CD4-positive, alpha-beta T cell treated with Interleukin-10 for 1 hour (primary cell): Measurements from ENCODE around the gene CDADC1.

ENCODE experiments used
- DNase-seq: peaks from one replicate; pipeline ENCODE4 v3.0.0-alpha.2; 2020

The CDADC1 gene

DNA sequence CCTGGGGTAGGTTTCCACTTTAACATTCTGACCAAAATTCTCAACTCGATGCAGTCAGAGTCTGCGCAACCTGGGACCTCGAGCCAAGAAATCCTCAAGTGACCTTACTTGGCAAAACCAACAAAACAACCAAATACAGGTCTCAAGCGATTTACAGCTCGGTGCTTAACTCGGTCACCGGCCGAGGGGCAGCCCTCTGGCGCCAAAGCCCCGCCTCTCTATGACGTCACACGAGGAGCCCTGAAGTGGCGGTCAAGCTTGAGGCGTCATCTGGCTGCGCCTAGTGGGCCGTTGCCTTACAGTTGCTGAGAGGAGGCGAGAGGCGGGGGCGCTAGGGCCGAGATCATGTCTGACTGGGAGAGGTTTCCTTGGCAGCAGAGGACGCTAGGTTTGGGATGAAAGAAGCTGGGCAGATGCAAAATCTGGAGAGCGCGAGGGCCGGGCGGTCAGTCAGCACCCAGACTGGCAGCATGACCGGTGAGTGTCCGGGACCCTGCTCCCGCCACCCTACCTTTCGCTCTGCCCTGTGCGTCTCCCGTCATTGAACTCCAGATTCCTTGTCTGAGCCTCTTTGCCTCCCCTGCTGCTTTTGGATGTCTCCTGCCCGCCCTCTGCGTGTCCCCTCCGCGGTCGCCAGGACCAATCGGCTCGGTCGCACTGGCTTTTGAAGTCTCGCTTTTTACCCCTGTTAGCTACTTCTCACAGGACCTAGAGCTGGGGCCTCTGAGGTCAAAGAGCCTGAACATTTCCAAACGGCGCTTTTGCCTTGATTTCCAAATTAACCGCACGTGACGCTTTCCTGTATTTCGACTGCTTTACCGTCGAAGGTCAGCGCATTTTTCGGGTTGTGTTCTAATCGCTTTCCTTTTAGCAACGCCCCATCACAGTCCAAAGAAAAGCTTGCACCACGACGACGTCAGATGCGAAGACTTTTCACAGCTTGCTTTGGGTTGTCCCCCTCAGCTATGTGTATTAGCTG is at the start of gene CDADC1:
CDADC1 (plus strand) TSS at position 283 of the 979 bp plus-strand sequence; CDS start at position 396, 113 bp downstream.
- peak; percentile 94 for DNase-seq

DNA sequence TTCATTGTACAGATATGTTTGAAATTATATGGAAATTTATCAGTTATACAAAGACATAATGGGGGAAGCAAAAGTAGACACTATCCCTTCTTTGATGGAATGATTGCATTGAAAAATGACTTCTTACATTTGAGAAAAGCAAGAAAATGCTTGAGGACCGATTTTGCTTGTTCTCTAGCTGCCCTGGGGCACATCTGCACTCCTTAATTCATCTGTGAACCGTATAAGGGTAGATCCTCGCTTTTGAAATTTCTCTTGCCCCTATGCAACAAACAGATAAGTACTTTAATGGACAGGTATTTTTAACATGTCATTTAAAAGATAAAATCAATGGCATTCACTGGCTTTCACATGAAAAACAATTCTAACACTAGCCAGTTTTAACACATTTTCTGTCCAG is 41.1 kb upstream of the CDADC1 start:
- DNase-seq, result no peak

DNA sequence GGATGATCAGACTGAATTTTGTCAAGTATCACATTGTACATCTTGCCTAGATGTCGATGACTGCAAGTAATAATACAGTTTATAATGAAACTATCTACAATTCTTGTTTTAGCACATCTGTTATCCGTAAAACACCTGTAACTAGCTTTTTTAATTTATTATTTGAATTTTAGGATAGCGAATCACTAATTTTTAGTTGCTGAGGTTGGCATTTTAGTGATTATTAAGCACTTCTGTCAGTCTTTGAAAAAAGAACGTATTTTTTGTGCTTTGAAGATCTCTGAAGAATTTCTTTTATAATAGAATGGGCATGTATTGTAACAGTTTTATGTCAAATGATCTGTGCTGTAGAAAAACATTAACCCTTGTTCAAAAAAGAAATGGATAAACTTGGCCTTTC is 39.1 kb upstream of the CDADC1 start:
- DNase-seq, result no peak

DNA sequence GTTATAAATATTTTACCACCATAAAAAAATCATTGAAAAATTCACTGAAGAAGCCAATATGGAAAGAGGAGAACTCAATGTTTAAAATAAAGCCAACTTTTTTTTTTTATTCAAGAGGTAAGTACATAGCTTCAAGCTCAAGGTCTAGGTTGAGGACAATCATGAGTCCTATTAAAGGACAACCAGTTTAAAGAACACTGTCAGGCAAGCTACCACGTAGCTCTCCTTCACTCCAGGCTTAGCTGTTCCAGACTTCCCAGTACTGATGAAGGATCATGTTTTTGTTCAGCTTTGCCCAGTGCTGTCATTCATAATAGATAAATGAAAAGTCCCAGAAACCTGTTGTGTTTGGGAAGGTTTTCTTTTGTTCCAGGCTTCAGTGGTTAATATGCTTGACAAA is 37.6 kb upstream of the CDADC1 start:
- no peak for DNase-seq

DNA sequence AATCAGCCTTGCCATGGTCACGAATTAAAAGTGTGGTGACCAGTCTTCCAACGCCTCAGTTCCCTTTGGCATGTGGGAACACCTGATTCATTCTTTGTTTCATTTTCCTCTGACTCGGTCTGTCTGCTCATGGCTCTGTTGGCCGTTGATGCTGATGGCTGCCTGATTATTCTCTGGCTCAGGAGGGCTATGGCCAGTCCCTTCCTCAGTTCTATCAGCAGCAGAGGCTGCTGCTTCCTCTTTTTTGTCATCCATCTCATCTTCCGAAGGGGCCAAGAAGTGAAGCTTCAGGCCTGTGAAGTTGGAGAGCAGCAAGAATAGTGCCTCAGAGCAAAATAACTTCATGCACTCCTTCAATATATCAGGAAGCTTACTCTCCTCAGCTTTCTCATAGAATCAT is 37.1 kb upstream of the CDADC1 start:
- no peak for DNase-seq

DNA sequence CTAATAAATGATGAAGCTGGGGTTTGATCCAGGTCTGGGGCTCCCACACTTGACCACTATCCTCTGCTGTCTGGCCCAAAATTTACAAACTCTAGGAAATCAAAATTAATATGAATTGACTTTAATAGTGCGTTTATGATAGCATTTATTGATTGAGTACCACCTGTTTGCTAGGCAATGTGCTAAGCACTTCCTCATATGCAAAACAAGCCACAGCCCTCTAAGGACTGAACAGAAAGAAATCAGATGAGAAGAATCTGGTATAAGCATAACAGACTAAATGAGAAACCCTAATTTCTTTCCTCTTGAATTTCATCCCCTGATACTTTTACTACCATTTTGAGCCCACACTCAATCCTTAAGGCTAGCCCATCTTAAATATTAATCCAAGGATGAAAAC is 34.2 kb upstream of the CDADC1 start:
- DNase-seq, result no peak

DNA sequence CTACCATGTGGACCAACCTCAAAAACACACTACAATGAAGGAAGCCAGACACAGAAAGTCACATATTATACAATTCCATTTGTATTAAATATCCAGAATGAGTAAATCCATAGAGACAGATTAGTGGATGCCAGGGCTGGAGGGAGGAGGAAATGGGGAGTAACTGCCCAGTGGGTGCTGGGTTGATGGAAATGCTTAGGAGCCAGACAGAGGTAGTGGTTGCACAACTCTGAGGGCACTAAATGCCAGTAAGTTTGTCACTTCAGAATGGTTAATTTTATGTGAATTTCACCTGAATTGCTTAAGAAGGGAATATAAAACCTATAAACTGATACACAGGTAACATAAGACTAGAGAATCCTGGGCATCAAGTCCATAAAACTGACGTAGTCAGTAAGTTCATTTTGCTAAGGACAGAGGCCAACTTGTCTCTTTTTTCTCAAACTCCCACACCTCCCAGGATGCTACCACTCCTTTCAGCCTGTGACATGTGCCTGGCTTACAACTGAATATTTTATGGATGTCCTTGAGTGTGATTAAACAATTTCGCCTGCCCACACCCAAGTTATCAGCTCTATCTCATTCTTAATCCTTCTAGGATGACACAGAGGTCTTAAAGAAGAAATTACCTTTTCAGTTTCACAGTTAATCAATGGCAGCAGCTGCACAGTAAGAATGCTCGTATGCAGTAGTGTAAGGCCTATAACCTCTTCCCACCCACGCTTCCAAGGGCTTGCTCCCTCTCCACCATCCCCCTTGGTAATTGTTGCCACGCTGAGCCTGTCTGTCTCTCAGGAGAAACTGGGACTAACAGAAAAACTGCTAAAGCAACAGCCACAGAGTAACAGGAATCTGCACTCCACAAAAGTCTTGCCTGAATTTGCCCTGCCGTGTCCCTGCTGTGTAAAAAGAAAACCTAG is 33.5 kb upstream of the CDADC1 start:
- no peak for DNase-seq

DNA sequence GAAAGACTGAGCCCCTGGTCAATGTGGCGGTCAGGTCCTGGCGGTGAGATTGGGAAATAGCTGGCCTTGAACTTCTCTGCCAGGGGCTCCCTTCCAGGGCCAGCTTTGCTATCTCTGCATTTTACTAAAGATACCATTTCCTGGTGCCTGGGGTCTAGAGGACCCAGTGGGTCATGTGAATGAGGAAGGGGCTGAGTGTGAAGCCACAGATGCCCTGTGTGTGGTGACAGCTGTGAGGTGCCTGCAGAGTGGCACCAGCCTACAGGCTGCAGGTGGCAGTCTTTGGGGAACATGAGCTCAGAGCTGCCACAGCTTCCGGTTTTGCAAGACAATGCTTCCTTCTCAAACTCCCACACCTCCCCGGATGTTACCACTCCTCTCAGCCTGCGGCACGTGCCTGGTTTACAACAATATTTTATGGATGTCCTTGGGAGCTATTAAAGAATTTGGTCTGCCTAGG is 32.8 kb upstream of the CDADC1 start:
- peak; percentile 56 for DNase-seq

DNA sequence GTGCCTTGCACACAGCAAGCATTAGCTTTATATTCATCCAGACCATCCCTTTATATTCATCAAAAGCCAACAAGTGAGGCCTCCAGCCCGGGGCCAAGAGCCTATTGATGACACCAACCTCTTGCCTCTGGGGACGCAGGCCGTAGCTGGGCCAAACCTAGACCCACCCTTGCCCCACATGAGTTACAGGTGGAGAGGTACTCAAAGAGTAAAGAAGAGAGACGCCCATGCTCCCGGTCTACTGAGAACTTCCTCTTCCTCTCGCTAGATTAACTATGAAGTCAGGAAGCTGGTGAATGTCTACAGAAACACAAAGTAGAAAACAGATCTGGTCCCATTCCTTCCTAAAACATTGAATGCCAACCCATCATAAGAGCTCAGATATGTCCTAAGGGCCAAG is 31.4 kb upstream of the CDADC1 start:
- no peak for DNase-seq

DNA sequence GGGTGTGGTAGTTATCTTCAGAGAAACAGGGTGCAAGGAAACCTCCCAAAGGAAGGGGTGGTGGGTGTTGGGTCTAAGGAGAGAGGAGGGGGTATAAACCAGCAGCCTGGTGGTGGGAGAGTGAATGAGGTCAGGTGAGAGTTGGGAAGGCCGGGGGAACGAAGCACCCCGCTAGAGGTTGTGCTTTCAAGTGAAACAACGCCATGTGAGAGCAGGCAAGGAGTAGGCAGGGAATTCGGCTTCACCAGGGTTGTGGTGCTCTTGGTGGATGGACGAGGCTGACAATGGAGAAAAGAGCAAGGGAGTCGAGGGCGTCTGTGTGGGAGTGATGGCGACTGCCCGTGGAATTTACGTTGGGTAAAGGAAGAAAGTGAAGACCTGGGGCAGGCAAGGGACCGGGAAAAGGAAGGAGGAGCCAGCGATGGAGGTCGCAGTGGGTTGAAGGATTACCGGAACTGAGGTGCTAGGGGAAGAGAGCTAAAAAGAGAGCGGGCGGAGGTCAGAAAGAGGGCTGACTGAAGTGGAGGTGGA is 29.7 kb upstream of the CDADC1 start:
- DNase-seq, result no peak

DNA sequence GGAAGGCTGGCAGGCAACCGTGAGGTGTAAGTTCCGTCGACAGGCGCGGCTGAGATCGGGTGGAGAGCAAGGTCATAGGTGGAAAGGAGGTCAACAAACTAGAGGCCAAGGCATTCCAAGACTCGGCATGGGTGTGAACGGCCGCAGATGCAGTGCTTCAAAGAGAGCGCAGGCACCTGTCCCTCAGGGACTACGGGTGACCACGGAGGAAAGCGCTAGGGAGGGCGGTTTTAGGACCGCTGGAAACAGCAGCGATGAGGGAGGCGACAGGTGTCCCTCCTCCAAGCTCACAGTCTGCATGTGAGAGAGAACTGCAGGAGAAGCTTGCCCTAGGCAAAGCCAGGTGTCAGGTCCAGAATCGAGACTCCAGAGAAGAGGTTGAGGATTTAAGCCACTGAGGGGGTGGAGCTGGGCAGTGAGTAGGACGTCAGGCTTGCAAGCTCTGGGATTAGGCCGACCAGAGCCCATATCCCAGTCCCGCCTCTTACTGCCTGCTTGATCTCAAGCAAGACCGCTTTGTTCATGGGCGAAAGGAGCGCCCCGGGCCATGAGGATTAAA is 29.2 kb upstream of the CDADC1 start:
- DNase-seq, result no peak

DNA sequence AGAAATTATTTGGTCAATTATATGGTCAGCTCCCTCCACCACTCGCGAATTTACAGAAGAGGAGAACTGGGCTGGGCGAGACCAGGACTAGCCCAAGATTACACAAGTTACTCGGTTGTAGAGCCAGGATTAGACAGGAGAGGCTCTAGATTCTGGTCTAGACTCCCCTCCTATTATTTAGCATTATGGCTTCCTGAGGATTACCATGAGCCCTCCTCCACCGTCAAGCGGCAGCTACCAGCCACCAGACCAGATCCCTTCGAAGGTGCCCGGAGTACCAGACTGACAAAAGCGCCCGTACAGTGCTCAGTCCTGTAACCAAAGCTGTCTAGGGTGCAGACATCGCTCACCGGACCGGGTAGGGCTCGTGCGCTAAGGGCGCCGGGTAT is 28.1 kb upstream of the CDADC1 start:
- no peak for DNase-seq

DNA sequence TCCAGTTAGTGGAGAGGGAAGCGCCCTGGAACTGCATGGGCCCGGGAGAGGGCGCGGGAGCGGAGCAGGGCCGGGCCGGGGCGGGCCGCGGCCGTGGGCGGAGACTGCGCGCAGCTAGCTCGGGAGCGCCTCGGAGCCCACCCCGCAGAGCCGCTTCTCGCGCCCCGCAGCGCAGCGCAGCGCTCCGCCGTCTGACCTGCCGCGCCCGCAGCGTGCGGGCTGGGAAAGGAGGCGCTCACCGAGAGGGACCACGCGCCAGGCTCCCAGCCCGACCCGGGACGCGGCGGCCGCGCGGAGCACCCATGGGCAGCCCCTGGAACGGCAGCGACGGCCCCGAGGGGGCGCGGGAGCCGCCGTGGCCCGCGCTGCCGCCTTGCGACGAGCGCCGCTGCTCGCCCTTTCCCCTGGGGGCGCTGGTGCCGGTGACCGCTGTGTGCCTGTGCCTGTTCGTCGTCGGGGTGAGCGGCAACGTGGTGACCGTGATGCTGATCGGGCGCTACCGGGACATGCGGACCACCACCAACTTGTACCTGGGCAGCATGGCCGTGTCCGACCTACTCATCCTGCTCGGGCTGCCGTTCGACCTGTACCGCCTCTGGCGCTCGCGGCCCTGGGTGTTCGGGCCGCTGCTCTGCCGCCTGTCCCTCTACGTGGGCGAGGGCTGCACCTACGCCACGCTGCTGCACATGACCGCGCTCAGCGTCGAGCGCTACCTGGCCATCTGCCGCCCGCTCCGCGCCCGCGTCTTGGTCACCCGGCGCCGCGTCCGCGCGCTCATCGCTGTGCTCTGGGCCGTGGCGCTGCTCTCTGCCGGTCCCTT is 27.5 kb upstream of the CDADC1 start, which contains the start of gene MLNR:
MLNR (plus strand) TSS at position 303 of the 820 bp plus-strand sequence; CDS start at position 303, 0 bp downstream.
- DNase-seq, result peak; percentile 38

DNA sequence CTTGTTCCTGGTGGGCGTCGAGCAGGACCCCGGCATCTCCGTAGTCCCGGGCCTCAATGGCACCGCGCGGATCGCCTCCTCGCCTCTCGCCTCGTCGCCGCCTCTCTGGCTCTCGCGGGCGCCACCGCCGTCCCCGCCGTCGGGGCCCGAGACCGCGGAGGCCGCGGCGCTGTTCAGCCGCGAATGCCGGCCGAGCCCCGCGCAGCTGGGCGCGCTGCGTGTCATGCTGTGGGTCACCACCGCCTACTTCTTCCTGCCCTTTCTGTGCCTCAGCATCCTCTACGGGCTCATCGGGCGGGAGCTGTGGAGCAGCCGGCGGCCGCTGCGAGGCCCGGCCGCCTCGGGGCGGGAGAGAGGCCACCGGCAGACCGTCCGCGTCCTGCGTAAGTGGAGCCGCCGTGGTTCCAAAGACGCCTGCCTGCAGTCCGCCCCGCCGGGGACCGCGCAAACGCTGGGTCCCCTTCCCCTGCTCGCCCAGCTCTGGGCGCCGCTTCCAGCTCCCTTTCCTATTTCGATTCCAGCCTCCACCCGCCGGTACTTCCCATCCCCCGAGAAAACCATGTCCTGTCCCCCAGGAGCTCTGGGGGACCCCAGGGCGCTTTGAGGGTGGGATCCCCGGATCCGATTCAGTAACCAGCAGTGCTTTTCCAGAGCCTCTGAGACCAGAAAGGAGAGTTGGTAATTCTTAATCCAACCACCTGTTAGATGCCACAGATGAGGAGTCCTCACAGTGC is 26.7 kb upstream of the CDADC1 start:
- DNase-seq, result no peak

DNA sequence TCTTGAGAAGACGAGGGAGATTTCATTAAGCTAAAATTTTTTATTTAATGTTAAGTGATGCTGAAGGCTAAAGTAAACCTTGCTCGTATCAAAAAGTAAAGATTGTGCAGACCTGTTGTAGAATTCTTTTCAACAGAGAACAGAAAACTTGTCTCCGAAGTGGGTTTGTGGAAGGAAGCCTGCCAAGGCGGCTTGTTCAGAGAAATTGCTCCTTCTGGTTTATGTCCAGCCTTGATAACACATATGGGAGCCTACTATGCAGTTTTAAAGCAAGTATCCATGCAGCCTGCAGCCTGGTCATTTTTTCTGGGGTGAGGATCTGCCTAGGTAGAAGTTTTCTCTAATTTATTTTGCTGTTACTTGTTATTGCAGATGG is 26.1 kb upstream of the CDADC1 start:
- DNase-seq, result no peak

DNA sequence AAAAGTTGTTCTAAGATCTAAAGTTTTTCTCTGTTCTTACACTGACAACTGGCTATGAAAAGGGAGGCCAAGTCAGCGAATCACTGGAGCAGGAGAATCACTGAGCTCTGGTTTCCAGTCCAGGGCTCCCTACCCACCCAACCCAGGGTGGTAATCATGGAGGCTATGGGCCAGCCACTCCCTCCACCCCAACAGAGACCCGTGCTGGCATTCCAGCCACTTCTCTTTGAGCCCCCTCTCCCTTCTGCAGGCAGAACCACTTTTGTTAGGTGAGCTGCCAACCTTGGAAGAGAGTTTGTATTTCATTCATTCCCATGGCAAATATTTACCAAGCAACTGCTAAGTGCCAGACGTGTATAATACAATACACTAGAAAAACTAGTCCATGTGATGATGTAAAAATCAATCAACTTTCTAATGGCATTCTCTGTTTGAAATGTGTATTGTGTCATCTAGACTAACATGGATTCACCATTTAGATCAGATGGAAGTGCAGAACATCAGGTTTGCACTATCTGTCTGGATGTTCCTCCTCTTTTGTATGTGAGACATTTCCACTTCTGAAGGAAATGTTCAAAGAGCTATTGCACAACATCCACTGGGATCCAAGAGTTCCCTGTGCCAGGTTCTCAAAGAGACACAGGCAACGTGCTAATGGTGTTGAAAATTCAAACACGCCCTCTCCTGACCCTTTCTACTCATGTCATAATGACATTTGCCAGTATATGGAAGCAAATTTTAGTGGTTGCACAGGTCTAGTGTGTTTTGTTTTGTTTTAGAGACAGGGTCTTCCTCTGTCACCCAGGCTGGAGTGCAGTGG is 22.3 kb upstream of the CDADC1 start:
- no peak for DNase-seq

DNA sequence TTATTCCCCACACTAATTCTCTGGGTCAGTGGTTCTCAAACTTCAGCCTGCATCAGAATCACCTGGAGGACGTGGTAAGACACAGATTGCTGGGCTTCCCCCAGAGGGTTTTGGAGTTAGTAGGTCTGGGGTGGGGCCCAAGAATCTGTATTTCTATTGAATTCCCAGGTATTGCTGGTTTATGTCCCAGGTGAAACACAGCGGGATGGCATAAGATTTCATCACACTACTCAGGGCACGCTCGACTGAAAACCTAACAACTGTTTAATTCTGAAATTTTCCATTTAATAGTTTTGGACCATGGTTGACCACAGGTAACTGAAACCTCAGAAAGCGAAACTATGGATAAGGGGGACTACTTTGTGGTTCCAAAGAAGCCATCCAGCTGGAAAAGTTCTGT is 21.1 kb upstream of the CDADC1 start:
- DNase-seq, result no peak

DNA sequence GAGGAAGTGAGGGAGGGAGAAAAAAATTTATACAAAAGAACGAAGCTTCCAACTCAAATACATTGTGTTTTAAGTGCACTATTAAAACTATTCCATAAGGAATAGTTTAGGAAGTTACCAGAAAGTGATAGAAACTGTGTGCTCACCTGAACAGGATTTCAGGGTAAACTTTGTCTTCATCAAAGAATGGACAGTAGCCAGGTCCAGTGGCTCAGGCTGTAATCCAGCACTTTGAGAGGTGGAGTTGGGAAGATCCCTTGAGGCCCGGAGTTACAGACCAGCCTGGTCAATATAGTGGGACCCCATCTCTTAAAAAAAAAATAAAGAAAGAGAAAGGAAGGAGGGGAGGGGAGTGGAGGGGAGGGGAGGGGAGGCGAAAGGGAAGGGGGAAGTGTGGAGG is 13.0 kb upstream of the CDADC1 start:
- no peak for DNase-seq

DNA sequence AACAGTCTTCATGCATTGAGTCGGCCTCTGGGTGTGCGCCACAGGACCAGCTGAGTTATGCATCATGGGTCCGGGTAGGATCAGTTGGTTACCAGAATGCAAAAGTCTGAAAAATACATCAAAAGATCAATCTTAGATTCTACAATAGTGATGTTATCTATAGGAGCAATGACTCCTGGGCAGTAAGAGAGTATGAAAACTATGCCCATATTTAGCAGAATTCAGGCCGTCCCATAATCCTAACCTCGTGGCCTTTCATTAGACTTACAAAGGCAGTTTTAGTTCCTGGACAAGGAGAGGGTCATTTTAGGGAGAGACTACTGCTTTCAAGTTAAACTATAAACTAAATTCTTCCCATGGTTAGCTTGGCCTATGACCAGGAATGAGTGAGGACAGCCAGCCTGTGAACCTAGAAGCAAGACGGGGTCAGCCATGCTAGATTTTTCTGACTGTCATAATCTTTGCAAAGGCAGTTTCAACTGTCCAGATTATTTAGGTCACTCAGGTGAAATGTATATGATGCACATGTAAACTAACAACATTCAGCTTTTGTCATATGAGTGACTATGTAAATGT is 11.8 kb upstream of the CDADC1 start:
- DNase-seq, result no peak

DNA sequence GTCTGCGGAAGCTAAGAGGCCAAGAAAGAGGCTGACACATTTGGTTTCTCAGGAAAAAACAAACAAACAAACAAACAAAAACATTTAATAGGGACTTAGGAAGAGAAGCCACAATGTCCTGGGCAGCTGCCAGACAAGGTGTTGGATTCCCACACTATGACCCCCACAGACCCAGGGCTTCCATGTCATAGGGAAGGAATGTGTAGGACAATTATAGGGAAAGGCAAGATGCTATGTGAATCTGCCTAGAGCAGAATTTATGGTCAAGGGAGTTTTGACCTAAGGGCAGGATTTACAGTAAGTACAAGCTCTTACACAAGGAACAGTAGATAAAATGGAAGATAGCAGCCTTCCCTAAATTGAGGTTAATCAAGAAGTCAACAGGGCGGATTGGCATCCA is 9.1 kb upstream of the CDADC1 start:
- DNase-seq, result no peak
